GM21737 (cell line): Measurements from ENCODE around the gene CILP.
A peak's percentile ranks its signal among the peaks of the same experiment; 100 is the strongest.
"Not testable (repeated sequence)": the region's sequence is repeated elsewhere in the genome, so short reads cannot be mapped to it uniquely, and the experiment has no call there.

Experiments used
- ATAC-seq: cut with Tn5 transposase; IDR thresholded peaks from one replicate; pipeline ENCODE4 v1.9.1; 2021; ENCODE audit warnings: mild to moderate bottlenecking, moderate library complexity; ENCODE audit not compliant: unreplicated experiment

The CILP gene

GRCh38 chr15:65197337-65197645, 14.0 kb downstream of the CILP start:
- no peak for ATAC-seq

- ATAC-seq, result no peak
Measured at GRCh38 chr15:65196637-65197336, 14.5 kb downstream of the CILP start.

GRCh38 chr15:65195548-65195923, 15.7 kb downstream of the CILP start:
- no peak for ATAC-seq

GRCh38 chr15:65194826-65195547, 16.3 kb downstream of the CILP start:
- ATAC-seq, result no peak

GRCh38 chr15:65192016-65192415, 19.3 kb downstream of the CILP start:
- no peak for ATAC-seq

GRCh38 chr15:65189102-65189740, 22.1 kb downstream of the CILP start:
- ATAC-seq, result no peak

- ATAC-seq, result not testable (repeated sequence)
Measured at GRCh38 chr15:65188472-65188871, 22.8 kb downstream of the CILP start.

- ATAC-seq, result peak; percentile 73
Measured at GRCh38 chr15:65184868-65185717, 26.2 kb downstream of the CILP start, which contains the start of gene CLPX. CLPX (minus strand) TSS chr15:65185342; CDS start chr15:65185153, 189 bp downstream.

GRCh38 chr15:65184305-65184867, 26.9 kb downstream of the CILP start:
- peak; percentile 39 for ATAC-seq

GRCh38 chr15:65183865-65184159, 27.5 kb downstream of the CILP start:
- no peak for ATAC-seq

GRCh38 chr15:65182538-65182937, 28.7 kb downstream of the CILP start:
- no peak for ATAC-seq

GRCh38 chr15:65181582-65182353, 29.5 kb downstream of the CILP start:
- not testable (repeated sequence) for ATAC-seq

GRCh38 chr15:65180167-65180566, 31.1 kb downstream of the CILP start:
- no peak for ATAC-seq

- no peak for ATAC-seq
Measured at GRCh38 chr15:65177901-65178300, 33.4 kb downstream of the CILP start.

- no peak for ATAC-seq
Measured at GRCh38 chr15:65176056-65176455, 35.2 kb downstream of the CILP start.

- no peak for ATAC-seq
Measured at GRCh38 chr15:65175511-65175910, 35.8 kb downstream of the CILP start.

GRCh38 chr15:65174509-65174908, 36.8 kb downstream of the CILP start:
- ATAC-seq, result no peak

GRCh38 chr15:65172531-65172930, 38.7 kb downstream of the CILP start:
- ATAC-seq, result no peak

GRCh38 chr15:65171428-65171827, 39.8 kb downstream of the CILP start:
- no peak for ATAC-seq

GRCh38 chr15:65165875-65166274, 45.4 kb downstream of the CILP start:
- no peak for ATAC-seq
